Stimulated activated CD8-positive, alpha-beta memory T cell treated with anti-CD3 and anti-CD28 coated beads, Interleukin-7, amount 100 ng/mL, for 24 hours (primary cell): Measurements from ENCODE around the gene TP53I13.
"Not testable (repeated sequence)": the region's sequence is repeated elsewhere in the genome, so short reads cannot be mapped to it uniquely, and the experiment has no call there.

ENCODE experiments used
- DNase-seq: peaks from one replicate; pipeline ENCODE4 v3.0.0-alpha.2; 2020; ENCODE audit warnings: low read depth

TP53I13 gene

GRCh38 chr17:29568331-29569244 lies at the start of gene TP53I13:
Gene TP53I13 (plus strand): TSS chr17:29568701. CDS start chr17:29568759, 58 bp downstream.
- peak; percentile 81 for DNase-seq

- DNase-seq: no peak
These were observed 43.8 kb upstream of the TP53I13 start for GRCh38 chr17:29524692-29525091.

- DNase-seq: no peak
These were observed 42.2 kb upstream of the TP53I13 start for GRCh38 chr17:29526322-29526721.

GRCh38 chr17:29533976-29534375 lies 34.5 kb upstream of the TP53I13 start:
- DNase-seq: no peak

- DNase-seq: no peak
These were observed 24.4 kb upstream of the TP53I13 start for GRCh38 chr17:29544066-29544465.

- DNase-seq: no peak
These were observed 22.4 kb upstream of the TP53I13 start for GRCh38 chr17:29546085-29546484.

GRCh38 chr17:29546830-29547229 lies 21.7 kb upstream of the TP53I13 start:
- no peak for DNase-seq

- DNase-seq: no peak
These were observed 19.2 kb upstream of the TP53I13 start for GRCh38 chr17:29549177-29549923.

GRCh38 chr17:29555840-29556239 lies 12.7 kb upstream of the TP53I13 start:
- DNase-seq: no peak

- DNase-seq: no peak
These were observed 11.3 kb upstream of the TP53I13 start for GRCh38 chr17:29557085-29557738.

GRCh38 chr17:29557739-29558116 lies 10.8 kb upstream of the TP53I13 start:
- no peak for DNase-seq

- DNase-seq: not testable (repeated sequence)
These were observed 10.4 kb upstream of the TP53I13 start for GRCh38 chr17:29558139-29558538.

GRCh38 chr17:29559640-29560039 lies 8.9 kb upstream of the TP53I13 start:
- no peak for DNase-seq

- no peak for DNase-seq
These were observed 8.2 kb upstream of the TP53I13 start for GRCh38 chr17:29560316-29560715.

- DNase-seq: no peak
These were observed 6.7 kb upstream of the TP53I13 start for GRCh38 chr17:29561554-29562517.

- DNase-seq: no peak
These were observed 5.9 kb upstream of the TP53I13 start for GRCh38 chr17:29562615-29563014.

- DNase-seq: no peak
These were observed 4.7 kb upstream of the TP53I13 start for GRCh38 chr17:29563816-29564215.

GRCh38 chr17:29565643-29566472 lies 2.6 kb upstream of the TP53I13 start:
- no peak for DNase-seq

GRCh38 chr17:29566473-29567303 lies 1.8 kb upstream of the TP53I13 start, which contains the start of gene ABHD15:
Gene ABHD15 (minus strand): TSS chr17:29567037. CDS start chr17:29566966, 71 bp downstream.
- DNase-seq: no peak

- no peak for DNase-seq
These were observed 1.3 kb upstream of the TP53I13 start for GRCh38 chr17:29567304-29567553.
